ENCODE measurements around the gene DHPS. TPM values are rescaled to one million over a fixed set of nuclear protein-coding genes. Genes with fewer than 3 reads are reported as not detected.

DHPS gene
- total RNA-seq, 1 experiment from 2014 or later = 69.1 TPM

DNA sequence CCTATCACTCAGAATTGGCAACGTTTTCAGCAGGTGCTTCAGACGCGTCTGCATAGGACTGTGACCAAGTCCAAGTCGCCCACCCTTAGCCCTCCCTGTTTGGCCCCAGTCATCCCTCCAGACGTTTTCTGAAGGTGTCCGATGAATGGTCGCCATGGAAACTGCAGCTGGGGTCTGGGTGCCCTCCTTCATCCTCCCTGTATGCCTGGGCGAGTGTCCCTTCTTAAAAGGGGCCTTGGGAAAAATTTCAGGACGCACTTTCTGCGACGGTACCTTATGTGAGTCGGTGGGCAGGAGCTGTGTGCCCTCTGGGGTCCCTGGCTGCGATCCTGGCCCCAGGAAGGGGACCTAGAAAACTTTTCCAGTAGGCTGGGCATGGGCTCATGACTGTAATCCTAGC, 40.2 kb downstream of the DHPS start:
- no peaks in the 10 kb centered on the region for H3K27me3 Mint-ChIP-seq (ENCODE audit: unreplicated experiment)
- CTCF ChIA-PET = no interaction called here
- no peak overlapping the region for H3K4me3 Mint-ChIP-seq (ENCODE audit: low read depth, unreplicated experiment)
- TF ChIP-seq, protein P1, sequence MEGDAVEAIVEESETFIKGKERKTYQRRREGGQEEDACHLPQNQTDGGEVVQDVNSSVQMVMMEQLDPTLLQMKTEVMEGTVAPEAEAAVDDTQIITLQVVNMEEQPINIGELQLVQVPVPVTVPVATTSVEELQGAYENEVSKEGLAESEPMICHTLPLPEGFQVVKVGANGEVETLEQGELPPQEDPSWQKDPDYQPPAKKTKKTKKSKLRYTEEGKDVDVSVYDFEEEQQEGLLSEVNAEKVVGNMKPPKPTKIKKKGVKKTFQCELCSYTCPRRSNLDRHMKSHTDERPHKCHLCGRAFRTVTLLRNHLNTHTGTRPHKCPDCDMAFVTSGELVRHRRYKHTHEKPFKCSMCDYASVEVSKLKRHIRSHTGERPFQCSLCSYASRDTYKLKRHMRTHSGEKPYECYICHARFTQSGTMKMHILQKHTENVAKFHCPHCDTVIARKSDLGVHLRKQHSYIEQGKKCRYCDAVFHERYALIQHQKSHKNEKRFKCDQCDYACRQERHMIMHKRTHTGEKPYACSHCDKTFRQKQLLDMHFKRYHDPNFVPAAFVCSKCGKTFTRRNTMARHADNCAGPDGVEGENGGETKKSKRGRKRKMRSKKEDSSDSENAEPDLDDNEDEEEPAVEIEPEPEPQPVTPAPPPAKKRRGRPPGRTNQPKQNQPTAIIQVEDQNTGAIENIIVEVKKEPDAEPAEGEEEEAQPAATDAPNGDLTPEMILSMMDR (IDR thresholded peaks at IDR 0.05; ENCODE audit: unreplicated experiment) = no peak
- BruUV-seq (replicated peaks) = no TSS peak
- no peak for DNase-seq
- no peak overlapping the region for H3K27ac Mint-ChIP-seq (ENCODE audit: unreplicated experiment)
- H3K9me3 Mint-ChIP-seq (ENCODE audit: low read depth, unreplicated experiment) = no peaks in the 10 kb centered on the region
- intact Hi-C loops (cut with micrococcal nuclease; ENCODE audit: unreplicated experiment) = no loop called here
- peaks cover under 1% of the 10 kb centered on the region for H3K36me3 Mint-ChIP-seq (ENCODE audit: insufficient read depth, unreplicated experiment)
- no peaks in the 10 kb centered on the region for H3K4me1 Mint-ChIP-seq (ENCODE audit: low read depth, unreplicated experiment)

DNA sequence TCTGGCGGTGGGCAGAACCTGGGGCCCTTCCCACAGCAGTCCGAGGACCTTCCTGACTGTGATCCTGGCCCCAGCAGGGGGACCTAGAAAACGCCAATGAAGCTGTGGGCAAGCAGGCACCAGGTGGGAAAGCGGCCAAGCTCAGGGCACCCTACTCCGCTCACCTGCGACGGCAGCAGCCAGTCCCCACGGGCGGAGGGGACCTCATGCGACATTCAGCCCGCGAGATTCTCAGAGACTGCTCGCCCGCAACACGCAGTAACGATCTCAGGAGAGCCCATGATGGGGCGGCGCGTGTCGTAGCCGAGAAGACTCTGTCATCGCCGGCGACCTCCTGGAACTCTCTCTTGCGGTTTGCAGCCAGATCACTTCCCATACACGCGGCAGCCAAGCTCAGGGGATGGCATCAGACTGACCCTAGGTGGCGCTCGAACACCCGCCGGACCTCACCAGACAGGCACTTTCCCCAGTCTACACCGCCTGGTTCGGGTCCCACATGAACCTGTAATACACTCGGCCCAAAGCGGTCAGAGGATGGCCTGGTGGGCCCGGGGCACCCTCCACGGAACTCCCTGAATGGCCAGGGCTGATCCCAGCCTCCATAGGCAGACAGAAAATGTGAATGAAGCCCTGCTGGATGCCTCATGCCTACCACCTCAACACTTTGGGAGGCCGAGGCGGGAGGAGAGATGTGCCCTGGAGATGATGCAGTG, 41.6 kb downstream of the DHPS start:
- Mint-ChIP-seq H3K4me3 (ENCODE audit: low read depth, unreplicated experiment) (no peak overlapping the region), H3K27me3 (ENCODE audit: unreplicated experiment) (no peaks in the 10 kb centered on the region), H3K4me1 (ENCODE audit: low read depth, unreplicated experiment) (no peaks in the 10 kb centered on the region), H3K27ac (ENCODE audit: unreplicated experiment) (no peak overlapping the region), H3K36me3 (ENCODE audit: insufficient read depth, unreplicated experiment) (no peaks in the 10 kb centered on the region), H3K9me3 (ENCODE audit: low read depth, unreplicated experiment) (peaks cover 3% of the 10 kb centered on the region)
- DNase-seq = no peak
- intact Hi-C loops (cut with micrococcal nuclease; ENCODE audit: unreplicated experiment) = no loop called here
- CTCF ChIA-PET = no interaction called here
- no TSS peak for BruUV-seq (replicated peaks)
- TF ChIP-seq, protein P1 (IDR thresholded peaks at IDR 0.05; ENCODE audit: unreplicated experiment) = no peak

GRCh38 chr19:12638611-12639182, 43.0 kb downstream of the DHPS start:
- intact Hi-C loops (cut with micrococcal nuclease; ENCODE audit: unreplicated experiment) = no loop called here
- CTCF ChIA-PET = interaction anchor here (0.7 kb wide), 1 partner anchor 330 kb away, joined by 3 read pairs; no protein-coding TSS in a partner anchor
- DNase-seq = no peak
- Mint-ChIP-seq H3K4me3 (ENCODE audit: low read depth, unreplicated experiment) (no peak overlapping the region), H3K27ac (ENCODE audit: unreplicated experiment) (no peak overlapping the region), H3K36me3 (ENCODE audit: insufficient read depth, unreplicated experiment) (peaks cover 5% of the 10 kb centered on the region), H3K27me3 (ENCODE audit: unreplicated experiment) (no peaks in the 10 kb centered on the region), H3K9me3 (ENCODE audit: low read depth, unreplicated experiment) (peaks cover 3% of the 10 kb centered on the region), H3K4me1 (ENCODE audit: low read depth, unreplicated experiment) (no peaks in the 10 kb centered on the region)
- no TSS peak for BruUV-seq (replicated peaks)
- TF ChIP-seq, protein P1 (IDR thresholded peaks at IDR 0.05; ENCODE audit: unreplicated experiment) = no peak

DNA sequence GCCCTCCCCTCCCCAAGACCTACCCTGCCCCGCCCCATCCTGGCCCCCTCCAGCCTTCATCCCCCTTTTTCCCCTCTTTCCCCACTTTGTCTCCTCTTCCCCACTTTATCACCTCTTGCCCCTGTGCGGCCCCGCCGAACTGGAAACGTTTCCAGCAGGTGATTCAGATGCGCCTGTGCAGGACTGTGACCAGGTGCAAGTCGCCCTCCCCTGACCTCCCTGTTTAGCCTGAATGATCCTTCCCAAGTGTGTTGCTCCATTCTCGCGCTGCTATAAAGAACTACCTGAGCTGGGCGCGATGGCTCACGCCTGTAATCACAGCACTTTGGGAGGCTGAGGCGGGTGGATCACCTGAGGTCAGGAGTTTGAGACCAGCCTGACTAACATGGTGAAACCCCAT, 45.0 kb downstream of the DHPS start:
- DNase-seq = no peak
- CTCF ChIA-PET = no interaction called here
- peaks cover 3% of the 10 kb centered on the region for H3K9me3 Mint-ChIP-seq (ENCODE audit: low read depth, unreplicated experiment)
- intact Hi-C loops (cut with micrococcal nuclease; ENCODE audit: unreplicated experiment) = no loop called here
- no peaks in the 10 kb centered on the region for H3K27me3 Mint-ChIP-seq (ENCODE audit: unreplicated experiment)
- H3K27ac Mint-ChIP-seq (ENCODE audit: unreplicated experiment) = no peak overlapping the region
- H3K36me3 Mint-ChIP-seq (ENCODE audit: insufficient read depth, unreplicated experiment) = peaks cover 12% of the 10 kb centered on the region
- H3K4me3 Mint-ChIP-seq (ENCODE audit: low read depth, unreplicated experiment) = no peak overlapping the region
- no peaks in the 10 kb centered on the region for H3K4me1 Mint-ChIP-seq (ENCODE audit: low read depth, unreplicated experiment)
- TF ChIP-seq, protein P1 (IDR thresholded peaks at IDR 0.05; ENCODE audit: unreplicated experiment) = no peak
- no TSS peak for BruUV-seq (replicated peaks)

Measured in Calu3 (cell line).